ENCODE data around the gene DOCK9.

DOCK9 gene

GRCh38 chr13:98860491-98860890 is 117.4 kb downstream of the DOCK9 start:
- no peak for DNase-seq (ENCODE audit: insufficient read length, low spot score)
- no peak for FAIRE-seq

- DNase-seq (ENCODE audit: insufficient read length, low spot score) (no peak), FAIRE-seq (no peak)
Measured at GRCh38 chr13:98858191-98858590, 119.7 kb downstream of the DOCK9 start.

- no peak for DNase-seq (ENCODE audit: insufficient read length, low spot score)
- no peak for FAIRE-seq
Measured at GRCh38 chr13:98856983-98857382, 120.9 kb downstream of the DOCK9 start.

GRCh38 chr13:98854448-98854847 is 123.4 kb downstream of the DOCK9 start:
- no peak for FAIRE-seq

GRCh38 chr13:98853771-98854221 is 124.1 kb downstream of the DOCK9 start:
- no peak for FAIRE-seq
- no peak for DNase-seq (ENCODE audit: insufficient read length, low spot score)

More at GRCh38 chr13:98854448-98854847, 123.4 kb downstream of the DOCK9 start:
- no peak for DNase-seq (ENCODE audit: insufficient read length, low spot score)

- no peak for FAIRE-seq
Measured at GRCh38 chr13:98851276-98851675, 126.6 kb downstream of the DOCK9 start.

GRCh38 chr13:98848746-98849145 is 129.1 kb downstream of the DOCK9 start:
- FAIRE-seq, result no peak
- DNase-seq (ENCODE audit: insufficient read length, low spot score), result no peak

More at GRCh38 chr13:98851276-98851675, 126.6 kb downstream of the DOCK9 start:
- DNase-seq (ENCODE audit: insufficient read length, low spot score), result no peak

- DNase-seq (ENCODE audit: insufficient read length, low spot score), result no peak
Measured at GRCh38 chr13:98847780-98848179, 130.1 kb downstream of the DOCK9 start.

GRCh38 chr13:98846986-98847385 is 130.9 kb downstream of the DOCK9 start:
- no peak for DNase-seq (ENCODE audit: insufficient read length, low spot score)
- FAIRE-seq, result no peak

More at GRCh38 chr13:98847780-98848179, 130.1 kb downstream of the DOCK9 start:
- no peak for FAIRE-seq

GRCh38 chr13:98846521-98846920 is 131.3 kb downstream of the DOCK9 start:
- DNase-seq (ENCODE audit: insufficient read length, low spot score), result no peak
- FAIRE-seq, result no peak

GRCh38 chr13:98845742-98846141 is 132.1 kb downstream of the DOCK9 start:
- DNase-seq (ENCODE audit: insufficient read length, low spot score) (no peak), FAIRE-seq (no peak)

- no peak for FAIRE-seq
Measured at GRCh38 chr13:98844021-98844420, 133.8 kb downstream of the DOCK9 start.

GRCh38 chr13:98843482-98843877 is 134.4 kb downstream of the DOCK9 start:
- no peak for DNase-seq (ENCODE audit: insufficient read length, low spot score)
- FAIRE-seq, result no peak

More at GRCh38 chr13:98844021-98844420, 133.8 kb downstream of the DOCK9 start:
- DNase-seq (ENCODE audit: insufficient read length, low spot score), result no peak

- FAIRE-seq, result no peak
Measured at GRCh38 chr13:98842858-98843481, 134.9 kb downstream of the DOCK9 start.

GRCh38 chr13:98842070-98842469 is 135.8 kb downstream of the DOCK9 start:
- no peak for FAIRE-seq
- no peak for DNase-seq (ENCODE audit: insufficient read length, low spot score)

More at GRCh38 chr13:98842858-98843481, 134.9 kb downstream of the DOCK9 start:
- peak; percentile 55 for DNase-seq (ENCODE audit: insufficient read length, low spot score)

- peak; percentile 56 for DNase-seq (ENCODE audit: insufficient read length, low spot score)
- FAIRE-seq, result no peak
Measured at GRCh38 chr13:98839856-98840769, 137.8 kb downstream of the DOCK9 start.

GRCh38 chr13:98838776-98839175 is 139.1 kb downstream of the DOCK9 start:
- FAIRE-seq (no peak), DNase-seq (ENCODE audit: insufficient read length, low spot score) (no peak)

GRCh38 chr13:98837896-98838295 is 140.0 kb downstream of the DOCK9 start:
- FAIRE-seq (no peak), DNase-seq (ENCODE audit: insufficient read length, low spot score) (no peak)

- FAIRE-seq, result no peak
- DNase-seq (ENCODE audit: insufficient read length, low spot score), result no peak
Measured at GRCh38 chr13:98835156-98835555, 142.7 kb downstream of the DOCK9 start.

- FAIRE-seq (no peak), DNase-seq (ENCODE audit: insufficient read length, low spot score) (no peak)
Measured at GRCh38 chr13:98834254-98834960, 143.5 kb downstream of the DOCK9 start.

- FAIRE-seq (no peak), DNase-seq (ENCODE audit: insufficient read length, low spot score) (no peak)
Measured at GRCh38 chr13:98831236-98831635, 146.6 kb downstream of the DOCK9 start.

All from HTR-8/SVneo (cell line).